ENCODE data around the gene SIX6.

SIX6 gene

DNA sequence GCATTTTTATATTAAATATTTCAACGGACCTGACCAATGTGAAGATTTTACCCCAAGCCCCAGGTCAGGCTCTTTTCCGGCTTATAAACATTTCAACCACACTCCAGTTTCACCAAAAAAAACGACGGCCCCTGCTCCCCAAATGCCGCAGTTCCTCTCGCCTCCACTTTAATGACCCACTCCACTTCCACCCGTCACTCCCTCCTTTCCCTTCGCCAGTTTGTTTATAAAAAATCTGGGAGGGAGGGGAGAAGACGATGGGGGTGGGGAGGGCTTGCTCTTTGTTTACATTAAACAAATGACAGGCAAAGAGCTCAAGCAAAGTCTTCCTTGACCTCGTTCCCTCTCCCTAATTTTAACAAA lies 5.4 kb downstream of the SIX6 start:
- peak overlapping the region; percentile 56 for H3K4me3 ChIP-seq (ENCODE audit: low read depth, low read length)
- TF ChIP-seq, protein P1, sequence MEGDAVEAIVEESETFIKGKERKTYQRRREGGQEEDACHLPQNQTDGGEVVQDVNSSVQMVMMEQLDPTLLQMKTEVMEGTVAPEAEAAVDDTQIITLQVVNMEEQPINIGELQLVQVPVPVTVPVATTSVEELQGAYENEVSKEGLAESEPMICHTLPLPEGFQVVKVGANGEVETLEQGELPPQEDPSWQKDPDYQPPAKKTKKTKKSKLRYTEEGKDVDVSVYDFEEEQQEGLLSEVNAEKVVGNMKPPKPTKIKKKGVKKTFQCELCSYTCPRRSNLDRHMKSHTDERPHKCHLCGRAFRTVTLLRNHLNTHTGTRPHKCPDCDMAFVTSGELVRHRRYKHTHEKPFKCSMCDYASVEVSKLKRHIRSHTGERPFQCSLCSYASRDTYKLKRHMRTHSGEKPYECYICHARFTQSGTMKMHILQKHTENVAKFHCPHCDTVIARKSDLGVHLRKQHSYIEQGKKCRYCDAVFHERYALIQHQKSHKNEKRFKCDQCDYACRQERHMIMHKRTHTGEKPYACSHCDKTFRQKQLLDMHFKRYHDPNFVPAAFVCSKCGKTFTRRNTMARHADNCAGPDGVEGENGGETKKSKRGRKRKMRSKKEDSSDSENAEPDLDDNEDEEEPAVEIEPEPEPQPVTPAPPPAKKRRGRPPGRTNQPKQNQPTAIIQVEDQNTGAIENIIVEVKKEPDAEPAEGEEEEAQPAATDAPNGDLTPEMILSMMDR (IDR thresholded peaks at IDR 0.05; ENCODE audit: low read depth, low read length), result no peak

DNA sequence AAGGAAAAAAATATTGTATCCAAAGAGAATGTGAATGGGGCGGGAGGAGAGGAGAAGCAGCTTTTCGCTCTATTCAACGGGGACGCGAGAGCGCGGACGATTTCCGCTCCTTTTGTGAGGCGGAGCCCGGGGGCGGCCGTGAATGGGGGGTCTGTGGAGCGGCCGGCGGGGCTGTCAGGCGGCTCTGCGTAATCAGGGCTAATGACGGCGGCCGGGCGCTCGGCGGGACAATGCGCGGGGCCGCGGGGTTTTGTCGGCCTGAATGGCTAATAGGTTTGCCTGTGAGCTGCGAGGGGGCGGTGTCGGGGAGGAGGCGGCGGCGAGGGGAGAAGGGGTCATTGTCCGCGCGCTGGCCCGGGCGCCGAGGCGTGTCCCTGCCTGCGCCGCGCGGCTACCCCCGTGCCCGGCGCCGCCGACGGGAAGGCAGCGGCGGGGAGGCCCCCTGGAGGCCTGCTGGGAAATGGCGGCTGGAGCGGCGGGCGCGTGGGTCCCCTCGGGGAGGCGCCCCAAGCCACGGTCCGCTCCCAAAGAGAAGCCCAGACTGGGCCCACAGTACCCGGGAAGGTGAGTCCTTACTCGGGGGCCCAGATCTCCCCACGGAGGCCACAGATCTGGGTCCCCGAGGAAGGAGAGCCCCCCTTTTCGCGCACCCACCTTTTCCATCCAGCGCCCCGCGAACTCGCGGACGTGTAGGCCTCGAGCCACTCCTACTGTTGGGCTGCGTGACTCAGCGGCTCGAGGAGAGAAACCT lies 6.0 kb downstream of the SIX6 start:
- H3K4me3 ChIP-seq (ENCODE audit: low read depth, low read length), result peak overlapping the region; percentile 56
- TF ChIP-seq, protein P1 (IDR thresholded peaks at IDR 0.05; ENCODE audit: low read depth, low read length), result no peak

DNA sequence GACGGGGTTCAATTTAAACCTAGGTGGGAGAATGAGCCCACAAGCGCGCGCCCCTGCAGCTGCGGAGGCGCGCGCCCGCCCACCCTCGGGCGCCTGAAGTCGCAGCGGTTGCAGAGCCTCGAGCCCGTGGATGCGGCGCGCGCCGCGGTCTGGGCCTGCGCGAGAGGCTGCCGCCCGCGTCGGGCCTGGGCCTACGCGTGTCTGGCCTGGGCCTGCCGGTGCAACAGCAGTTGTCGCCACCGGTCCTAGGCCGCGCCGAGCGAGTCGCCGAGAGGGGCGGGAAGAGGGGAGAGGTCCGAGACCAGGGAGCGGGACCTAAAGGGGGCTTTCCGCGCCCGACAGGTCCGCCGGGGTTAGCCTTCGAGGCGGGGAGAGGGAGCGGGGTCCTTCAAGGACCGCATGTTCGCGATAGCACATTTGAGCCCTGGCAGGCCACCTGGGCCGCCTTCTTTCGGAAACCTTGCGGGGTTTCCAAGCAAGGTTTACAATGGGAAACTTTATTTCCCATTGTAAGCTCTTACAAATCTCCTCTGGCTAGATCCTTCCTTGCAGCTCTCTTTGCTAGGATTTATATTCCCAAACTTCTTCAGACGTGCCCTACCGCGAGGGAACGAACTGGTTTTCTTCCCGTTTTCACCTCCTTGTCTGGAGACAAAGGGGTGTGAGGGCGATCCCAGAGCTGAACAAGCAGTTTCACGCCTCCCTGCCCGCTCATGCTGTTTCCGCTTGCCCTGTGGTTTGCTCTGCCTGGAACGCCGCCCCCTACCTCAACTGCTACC lies 6.8 kb downstream of the SIX6 start:
- no peak overlapping the region for H3K4me3 ChIP-seq (ENCODE audit: low read depth, low read length)
- TF ChIP-seq, protein P1 (IDR thresholded peaks at IDR 0.05; ENCODE audit: low read depth, low read length), result no peak

DNA sequence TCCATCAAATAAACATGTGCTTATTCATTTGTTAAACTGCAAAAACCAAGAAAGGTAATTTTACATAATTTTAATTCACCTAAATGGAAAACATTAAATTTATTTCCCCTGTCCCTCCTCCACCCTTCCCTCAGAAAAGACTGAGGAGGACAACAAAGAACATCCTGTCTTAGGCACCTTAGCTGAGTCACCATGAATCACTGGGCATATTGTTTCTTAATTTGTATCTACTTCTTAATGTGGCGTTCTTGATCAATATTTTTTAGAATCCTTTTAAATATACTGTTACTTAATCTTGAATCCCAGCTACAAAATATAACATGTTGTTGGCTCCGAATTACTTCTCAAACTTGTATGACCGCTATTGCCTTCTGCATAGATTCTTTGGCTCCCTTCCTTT lies 23.5 kb downstream of the SIX6 start:
- TF ChIP-seq, protein P1 (IDR thresholded peaks at IDR 0.05; ENCODE audit: low read depth, low read length), result no peak
- no peak overlapping the region for H3K4me3 ChIP-seq (ENCODE audit: low read depth, low read length)

DNA sequence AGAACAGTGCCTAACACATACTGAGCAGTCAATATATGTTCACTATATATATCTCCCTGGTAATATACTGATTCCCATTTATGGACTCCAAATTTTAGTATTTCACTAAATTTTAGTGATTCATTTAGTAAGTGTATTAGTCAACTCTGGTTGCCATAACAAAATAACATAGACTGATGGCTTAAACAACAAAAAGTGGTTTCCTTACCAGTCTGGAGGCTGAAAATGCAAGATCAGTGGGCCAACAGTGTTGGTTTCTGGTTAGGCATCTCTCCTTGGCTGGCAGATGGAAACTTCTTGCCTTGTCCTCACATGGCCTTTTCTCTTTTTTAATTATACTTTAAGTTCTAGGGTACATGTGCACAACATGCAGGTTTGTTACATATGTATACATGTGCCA lies 28.7 kb downstream of the SIX6 start:
- TF ChIP-seq, protein P1 (IDR thresholded peaks at IDR 0.05; ENCODE audit: low read depth, low read length), result no peak
- no peak overlapping the region for H3K4me3 ChIP-seq (ENCODE audit: low read depth, low read length)

DNA sequence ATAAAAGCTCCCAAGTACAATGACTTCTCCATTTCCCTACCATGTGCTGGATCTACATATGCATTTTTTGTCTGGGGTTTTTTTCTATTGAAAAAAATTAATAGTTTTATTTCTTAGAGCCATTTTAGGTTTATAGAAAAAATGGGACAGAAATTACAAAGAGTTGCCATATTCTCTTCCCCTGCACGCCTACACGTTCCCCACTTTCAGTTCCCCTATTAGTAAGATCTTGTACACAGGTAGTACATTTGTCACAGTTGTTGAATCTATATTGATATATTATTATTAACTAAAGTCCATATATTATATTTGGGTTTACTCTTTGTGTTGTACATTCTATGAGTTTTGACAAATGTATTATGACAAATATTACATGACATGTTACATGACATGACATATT lies 35.7 kb downstream of the SIX6 start:
- TF ChIP-seq, protein P1 (IDR thresholded peaks at IDR 0.05; ENCODE audit: low read depth, low read length), result no peak
- no peak overlapping the region for H3K4me3 ChIP-seq (ENCODE audit: low read depth, low read length)

DNA sequence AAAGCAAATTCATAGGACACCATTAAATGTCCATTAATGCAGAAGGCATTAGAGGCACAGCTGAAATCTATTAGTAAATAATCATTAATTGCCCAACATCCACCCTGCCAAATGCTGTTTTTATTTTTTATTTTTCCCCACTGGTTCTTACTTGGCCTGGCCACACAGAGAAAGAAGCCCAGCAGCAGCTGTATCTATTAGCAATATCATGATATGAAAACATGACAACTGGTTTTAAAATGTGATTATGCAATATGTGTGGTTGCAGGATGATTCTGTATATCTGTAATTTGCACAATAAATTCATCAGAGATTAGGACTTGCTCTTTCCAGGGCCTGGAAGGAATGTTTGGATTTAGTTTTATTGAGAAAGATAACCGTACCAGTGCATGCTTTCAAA lies 44.9 kb downstream of the SIX6 start:
- no peak overlapping the region for H3K4me3 ChIP-seq (ENCODE audit: low read depth, low read length)
- TF ChIP-seq, protein P1 (IDR thresholded peaks at IDR 0.05; ENCODE audit: low read depth, low read length), result no peak
